DLD1 (cell line): ENCODE data around the gene PRKAG2.

Experiments used
- in situ Hi-C: cut with HindIII; loops from 2 replicates; pipeline ENCODE4 v1.10.0; 2017; ENCODE audit warnings: low sequenced_read_pairs

Gene PRKAG2

GRCh38 chr7:151686016-151686766, 190.7 kb downstream of the PRKAG2 start:
- in situ Hi-C loops = no loop called here

- in situ Hi-C loops = no loop called here
Measured at GRCh38 chr7:151684408-151685175, 192.3 kb downstream of the PRKAG2 start.

GRCh38 chr7:151683615-151684407, 193.1 kb downstream of the PRKAG2 start:
- in situ Hi-C loops = no loop called here

GRCh38 chr7:151682831-151683614, 193.9 kb downstream of the PRKAG2 start:
- in situ Hi-C loops = no loop called here

- in situ Hi-C loops = no loop called here
Measured at GRCh38 chr7:151681726-151682125, 195.2 kb downstream of the PRKAG2 start.

- in situ Hi-C loops = no loop called here
Measured at GRCh38 chr7:151680810-151681209, 196.1 kb downstream of the PRKAG2 start.

GRCh38 chr7:151679881-151680612, 196.9 kb downstream of the PRKAG2 start:
- in situ Hi-C loops = no loop called here

GRCh38 chr7:151679071-151679708, 197.7 kb downstream of the PRKAG2 start:
- in situ Hi-C loops = no loop called here

- in situ Hi-C loops = no loop called here
Measured at GRCh38 chr7:151678227-151678604, 198.7 kb downstream of the PRKAG2 start.

GRCh38 chr7:151677581-151678226, 199.2 kb downstream of the PRKAG2 start:
- in situ Hi-C loops = no loop called here

GRCh38 chr7:151676759-151677158, 200.2 kb downstream of the PRKAG2 start:
- in situ Hi-C loops = no loop called here

GRCh38 chr7:151675196-151675920, 201.6 kb downstream of the PRKAG2 start:
- in situ Hi-C loops = no loop called here

GRCh38 chr7:151674161-151674920, 202.6 kb downstream of the PRKAG2 start:
- in situ Hi-C loops = no loop called here

GRCh38 chr7:151673216-151673615, 203.7 kb downstream of the PRKAG2 start:
- in situ Hi-C loops = no loop called here

GRCh38 chr7:151672716-151673115, 204.2 kb downstream of the PRKAG2 start:
- in situ Hi-C loops = no loop called here

- in situ Hi-C loops = no loop called here
Measured at GRCh38 chr7:151671514-151671913, 205.4 kb downstream of the PRKAG2 start.

GRCh38 chr7:151669762-151670161, 207.2 kb downstream of the PRKAG2 start:
- in situ Hi-C loops = no loop called here

- in situ Hi-C loops = no loop called here
Measured at GRCh38 chr7:151666886-151667285, 210.0 kb downstream of the PRKAG2 start.
